Ovary (tissue), 9 donors: ENCODE measurements around the gene DIAPH1. TPM values are rescaled to one million over a fixed set of nuclear protein-coding genes. Genes with fewer than 3 reads are reported as not detected.

ENCODE experiments used
- DNase-seq, 5 donors: peaks; one replicate each; pipeline ENCODE4 v3.0.0-alpha.2; 2019 to 2020
- H3K27ac ChIP-seq, 2 donors: fragments of 200-600 bp; one replicate each; pipeline versions ENCODE4 v1.5.1 to v1.8.0; 2019 to 2022
- H3K27me3 ChIP-seq: fragments of 200-600 bp; one replicate; pipeline ENCODE4 v1.8.0; 2022
- H3K36me3 ChIP-seq: fragments of 200-600 bp; sonication (generic); one replicate; pipeline ENCODE4 v1.5.1; 2019
- H3K4me1 ChIP-seq: one replicate; pipeline ENCODE4 v1.8.1; 2013; ENCODE audit warnings: mild to moderate bottlenecking, moderate library complexity; ENCODE audit not compliant: insufficient read depth
- H3K4me3 ChIP-seq: fragments of 200-600 bp; sonication (generic); one replicate; pipeline ENCODE4 v1.5.1; 2017
- H3K9me3 ChIP-seq, 2 donors: fragments of 200-600 bp in 1 of 2; sonication (generic) in 1 of 2; one replicate each; pipeline versions ENCODE4 v1.5.1 to v1.8.1; 2013 to 2019; ENCODE audit warnings: mild to moderate bottlenecking in 1 of 2, moderate library complexity in 1 of 2
- EP300 ChIP-seq: sonication (generic); formaldehyde crosslinking; IDR thresholded peaks from one replicate; pipeline ENCODE4 v1.6.1; 2017; ENCODE audit warnings: antibody characterized with exemption
- POLR2A ChIP-seq: fragments of 450-650 bp; IDR thresholded peaks from one replicate; pipeline ENCODE4 v1.6.1; 2017; ENCODE audit warnings: antibody characterized with exemption, mild to moderate bottlenecking, moderate library complexity
- WGBS, 3 donors: extraction: QIAGEN DNeasy Blood & Tissue Kit in 1 of 3; methylation state at CpG; one replicate each; pipeline versions ENCODE4 v1.1.5 to v1.1.7; 2013 to 2017; 5-methylcytosine and 5-hydroxymethylcytosine counted together
- intact Hi-C, 4 donors: fragments of 100-400 bp; cut with DNase I; formaldehyde crosslinking; loops; one replicate each; pipeline versions ENCODE4 v1.11.0 to v1.15.1; 2022 to 2023
- polyA plus RNA-seq, 2 donors: library from polyadenylated mRNA; stranded (reverse); fragments of 200-250 nt in 1 of 2; fragments of 350-450 nt in 1 of 2; fragmentation: Illumina TruSeq in 1 of 2; extraction: RNeasy Lipid Tissue Mini Kit (QIAGEN cat#74804) in 1 of 2; gene quantifications; one replicate each; pipeline ENCODE4 v1.2.3, GENCODE V29; 2013 to 2014
- total RNA-seq, 7 donors: library from RNA; depleted of rRNA in 2 of 7; stranded (reverse); fragments of >200 nt in 2 of 7; fragmentation: NEBNext Ultra II Directional in 3 of 7; extraction: Animal tissue kit (Norgen Biotek cat#: 25700) in 3 of 7; gene quantifications; one replicate each; pipeline versions ENCODE4 v1.1.0 to v1.2.4, GENCODE V29; 2016 to 2023
- TF ChIP-seq, protein P1 (sequence below), 3 donors: fragments of 450-650 bp in 2 of 3; fragments of 200-600 bp in 1 of 3; IDR thresholded peaks; one replicate each; pipeline versions ENCODE4 v1.5.1 to v1.8.0; 2016 to 2022; ENCODE audit warnings: antibody characterized with exemption in 3 of 3, mild to moderate bottlenecking in 1 of 3
- donor health status: DM: no; HTN: no; CAD: no; lungs with moderate emphysema.
- donor health status: DM: no; HTN: no; CAD: no.
- donor health status: Bipolar disorder and iron deficiency.
- donor health status: DM: yes; HTN: yes; CAD: no.
- donor health status: DM: no; HTN: no; CAD: no.
- donor health status: DM: yes; HTN: yes; CAD: no.

DIAPH1 gene
- total and polyA plus RNA-seq, 9 donors: 21.2 to 51.0 (median 44.0) TPM

DNA sequence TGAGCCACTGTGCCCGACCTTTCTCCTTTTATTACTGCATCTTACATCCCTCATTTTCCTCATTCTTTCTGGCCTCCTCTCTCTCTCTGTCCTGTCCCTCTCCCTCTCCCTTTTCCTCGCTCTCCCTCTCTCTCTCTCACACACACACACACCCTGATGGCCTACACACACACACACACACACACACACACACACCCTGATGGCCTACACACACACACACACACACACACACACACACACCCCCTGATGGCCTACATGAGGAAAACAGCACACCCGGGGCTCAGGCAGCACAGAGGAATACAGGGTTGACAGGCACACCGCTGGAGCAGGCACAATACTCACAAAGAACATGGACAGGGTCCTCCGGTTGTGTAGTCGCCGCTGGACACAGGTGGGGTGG, 36.2 kb upstream of the DIAPH1 start:
- Histone ChIP-seq H3K27me3 (no peaks in the 10 kb centered on the region), H3K4me3 (no peak overlapping the region), H3K9me3 (no peaks in the 10 kb centered on the region), H3K27ac (no peak overlapping the region), H3K4me1 (peaks cover 5% of the 10 kb centered on the region), H3K36me3 (no peaks in the 10 kb centered on the region)
- intact Hi-C loops: no loop called here
- DNase-seq: no peak
- WGBS, 3 donors: 80 to 88% (median 87%) methylated on average over 7 of the region's 7 CpGs
- no peak for TF ChIP-seq EP300
- no peak for TF ChIP-seq POLR2A
- TF ChIP-seq, protein P1, sequence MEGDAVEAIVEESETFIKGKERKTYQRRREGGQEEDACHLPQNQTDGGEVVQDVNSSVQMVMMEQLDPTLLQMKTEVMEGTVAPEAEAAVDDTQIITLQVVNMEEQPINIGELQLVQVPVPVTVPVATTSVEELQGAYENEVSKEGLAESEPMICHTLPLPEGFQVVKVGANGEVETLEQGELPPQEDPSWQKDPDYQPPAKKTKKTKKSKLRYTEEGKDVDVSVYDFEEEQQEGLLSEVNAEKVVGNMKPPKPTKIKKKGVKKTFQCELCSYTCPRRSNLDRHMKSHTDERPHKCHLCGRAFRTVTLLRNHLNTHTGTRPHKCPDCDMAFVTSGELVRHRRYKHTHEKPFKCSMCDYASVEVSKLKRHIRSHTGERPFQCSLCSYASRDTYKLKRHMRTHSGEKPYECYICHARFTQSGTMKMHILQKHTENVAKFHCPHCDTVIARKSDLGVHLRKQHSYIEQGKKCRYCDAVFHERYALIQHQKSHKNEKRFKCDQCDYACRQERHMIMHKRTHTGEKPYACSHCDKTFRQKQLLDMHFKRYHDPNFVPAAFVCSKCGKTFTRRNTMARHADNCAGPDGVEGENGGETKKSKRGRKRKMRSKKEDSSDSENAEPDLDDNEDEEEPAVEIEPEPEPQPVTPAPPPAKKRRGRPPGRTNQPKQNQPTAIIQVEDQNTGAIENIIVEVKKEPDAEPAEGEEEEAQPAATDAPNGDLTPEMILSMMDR (IDR thresholded peaks at IDR 0.05): no peak

DNA sequence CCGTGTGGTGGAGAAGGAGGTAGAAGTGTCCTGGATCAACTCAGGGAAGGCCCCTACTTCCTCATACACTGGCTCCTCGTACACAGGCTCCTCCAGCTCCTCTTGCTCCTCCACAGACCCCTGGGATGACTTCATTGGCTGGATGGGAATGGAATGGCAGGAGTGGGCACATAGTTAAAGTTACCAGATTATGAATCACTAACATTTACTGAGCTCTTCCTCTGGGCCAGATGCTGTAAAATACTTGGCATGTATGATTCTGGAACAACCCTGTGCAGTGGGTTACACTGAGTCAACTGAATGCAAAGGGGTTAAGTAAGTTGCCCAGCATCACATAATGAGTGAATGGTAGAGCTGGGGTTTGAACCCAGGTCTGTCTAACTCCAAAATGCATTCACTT, 35.5 kb upstream of the DIAPH1 start:
- Histone ChIP-seq H3K4me3 (no peak overlapping the region), H3K9me3 (no peaks in the 10 kb centered on the region), H3K36me3 (no peaks in the 10 kb centered on the region), H3K27me3 (no peaks in the 10 kb centered on the region), H3K4me1 (peaks cover 5% of the 10 kb centered on the region), H3K27ac (no peak overlapping the region)
- no peak for DNase-seq
- 70 to 78% (median 72%) methylated on average over 2 of the region's 2 CpGs for WGBS, 3 donors
- intact Hi-C loops: no loop called here
- TF ChIP-seq POLR2A: no peak
- TF ChIP-seq EP300: no peak
- TF ChIP-seq, protein P1 (IDR thresholded peaks at IDR 0.05): no peak

DNA sequence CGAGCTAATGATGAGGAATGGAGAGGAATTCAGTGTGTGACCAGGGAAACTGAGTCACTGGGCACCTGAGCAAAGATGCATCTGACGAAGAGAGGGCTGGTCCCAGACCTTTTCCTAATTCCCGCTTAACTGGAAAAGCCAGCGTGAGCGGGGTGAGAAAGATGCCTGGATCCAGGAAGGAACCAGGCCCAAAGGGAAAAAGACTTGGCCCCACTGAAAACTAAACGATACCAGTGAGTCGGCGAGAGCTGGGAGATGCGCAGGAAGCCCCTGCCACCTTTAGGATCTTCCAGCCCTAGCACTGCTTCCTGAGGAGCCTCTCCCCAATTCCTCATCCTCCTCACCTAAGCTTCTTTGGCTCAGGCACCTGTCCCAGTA, 32.9 kb upstream of the DIAPH1 start:
- WGBS, 3 donors: 52 to 62% (median 55%) methylated on average over 9 of the region's 9 CpGs
- Histone ChIP-seq H3K9me3 (no peaks in the 10 kb centered on the region), H3K4me3 (peak overlapping the region; percentile 51), H3K27me3 (no peaks in the 10 kb centered on the region), H3K4me1 (peaks cover 5% of the 10 kb centered on the region), H3K27ac (no peak overlapping the region), H3K36me3 (no peaks in the 10 kb centered on the region)
- DNase-seq: no peak
- TF ChIP-seq EP300 (no peak), POLR2A (no peak)
- TF ChIP-seq, protein P1 (IDR thresholded peaks at IDR 0.05): no peak
- intact Hi-C loops: no loop called here

DNA sequence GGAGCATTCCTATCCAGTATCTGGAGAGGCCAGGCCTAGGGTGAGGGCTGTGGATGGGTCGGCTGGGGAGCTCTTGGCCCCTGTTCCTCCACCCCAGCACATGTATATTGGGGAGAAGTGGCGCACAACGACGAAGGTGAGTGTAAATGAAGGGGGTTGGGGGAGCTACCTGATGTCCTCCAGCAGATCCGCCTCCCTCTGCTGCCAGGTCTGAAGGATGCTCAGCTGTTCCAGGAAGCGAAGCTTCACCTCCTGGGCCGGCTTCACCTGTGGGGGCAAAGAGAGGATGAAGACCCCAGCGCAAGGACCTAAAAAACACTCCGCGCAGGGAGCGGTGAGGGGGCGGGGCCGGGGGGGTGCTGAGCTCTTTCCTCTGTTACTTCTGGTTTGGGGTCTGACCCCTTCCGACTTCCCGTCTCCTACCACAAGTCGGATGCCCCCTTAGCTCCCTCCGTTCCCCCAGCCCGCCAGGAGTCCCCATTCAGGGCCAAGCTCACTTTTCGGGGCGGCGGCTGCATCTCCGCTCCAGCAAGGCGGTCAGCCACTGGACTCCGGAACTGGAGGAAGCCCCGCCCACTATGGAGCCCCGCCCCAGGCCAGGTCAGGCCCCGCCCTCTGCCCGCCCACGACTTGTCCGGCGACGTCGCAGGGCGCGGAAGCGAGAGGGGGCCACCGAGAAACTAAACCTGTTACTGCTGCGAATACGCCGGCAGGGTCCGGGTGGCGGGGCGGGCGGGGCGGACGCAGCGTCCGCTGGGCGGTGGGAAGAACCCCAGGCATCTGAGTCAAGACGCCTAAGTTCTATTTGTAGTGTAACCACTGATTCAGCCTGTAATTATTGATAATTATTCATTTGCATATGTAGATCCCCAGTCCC, 32.3 kb upstream of the DIAPH1 start, which contains the start of gene FCHSD1:
TSS of gene FCHSD1 (minus strand) at position 568 of the 877 bp plus-strand sequence. CDS start at position 518, 50 bp downstream.
- no peaks in the 10 kb centered on the region for H3K9me3 ChIP-seq
- peak within 1 kb of the TSS in 1 of 2 donors; percentile 18 for H3K27ac ChIP-seq
- no peaks in the 10 kb centered on the region for H3K36me3 ChIP-seq
- H3K4me3 ChIP-seq: peak within 1 kb of the TSS; percentile 51
- intact Hi-C loops: no loop called here
- TF ChIP-seq POLR2A: no peak
- TF ChIP-seq, protein P1 (IDR thresholded peaks at IDR 0.05): no peak
- TF ChIP-seq EP300: no peak
- H3K4me1 ChIP-seq: peaks cover 5% of the 10 kb centered on the region
- DNase-seq: peak; percentile 89 to 94 (median 93)
- WGBS, 3 donors: 1 to 2% (median 2%) methylated on average over 42 to 50 of the region's 50 CpGs
- no peaks in the 10 kb centered on the region for H3K27me3 ChIP-seq
